ENCODE results near the gene CNN3. TPM values are rescaled to one million over a fixed set of nuclear protein-coding genes. Genes with fewer than 3 reads are reported as not detected.

The CNN3 gene
- total and polyA plus RNA-seq, 8 donors: 70.0 to 353 (median 133) TPM

- TF ChIP-seq CTCF (IDR thresholded peaks at IDR 0.05) (no peak), POLR2A (IDR thresholded peaks at IDR 0.05) (no peak), POLR2AphosphoS5 (IDR thresholded peaks at IDR 0.05) (no peak), EP300 (IDR thresholded peaks at IDR 0.05) (no peak)
- Histone ChIP-seq H3K9me3 (no peaks in the 10 kb centered on the region), H3K36me3 (no peaks in the 10 kb centered on the region), H3K27ac (no peak overlapping the region), H3K4me3 (no peak overlapping the region), H3K4me1 (peaks cover 19 to 49% (median 33%) of the 10 kb centered on the region in 4 donors), H3K27me3 (no peaks in the 10 kb centered on the region)
- WGBS, 5 donors: 85 to 100% (median 96%) methylated on average over 3 of the region's 3 CpGs
- no peak for DNase-seq
- intact Hi-C loops (cut with DNase I; ENCODE audit: low total_unique reads): no loop called here
These were observed 13.8 kb upstream of the CNN3 start for GRCh38 chr1:94940738-94941137.

- H3K27me3 ChIP-seq: no peaks in the 10 kb centered on the region
- peaks cover 18 to 57% (median 38%) of the 10 kb centered on the region in 4 donors for H3K4me1 ChIP-seq
- no peaks in the 10 kb centered on the region for H3K9me3 ChIP-seq
- intact Hi-C loops (cut with DNase I; ENCODE audit: low total_unique reads): no loop called here
- no peak overlapping the region for H3K4me3 ChIP-seq
- no peak for TF ChIP-seq POLR2A (IDR thresholded peaks at IDR 0.05)
- TF ChIP-seq CTCF (IDR thresholded peaks at IDR 0.05): no peak
- no peak for TF ChIP-seq EP300 (IDR thresholded peaks at IDR 0.05)
- no peak for TF ChIP-seq POLR2AphosphoS5 (IDR thresholded peaks at IDR 0.05)
- peaks cover 0 to 9% (median 5%) of the 10 kb centered on the region in 4 donors for H3K36me3 ChIP-seq
- WGBS, 5 donors: 38 to 96% (median 90%) methylated on average over 1 of the region's 1 CpG
- peak overlapping the region in 1 of 5 donors; percentile 11 for H3K27ac ChIP-seq
- no peak for DNase-seq
These were observed 10.9 kb upstream of the CNN3 start for GRCh38 chr1:94937820-94938219.

GRCh38 chr1:94936861-94937620 is 10.1 kb upstream of the CNN3 start:
- intact Hi-C loops (cut with DNase I; ENCODE audit: low total_unique reads): no loop called here
- Histone ChIP-seq H3K4me1 (peaks cover 11 to 50% (median 32%) of the 10 kb centered on the region in 4 donors), H3K27me3 (no peaks in the 10 kb centered on the region), H3K27ac (peak overlapping the region in 3 of 5 donors; percentile 47 to 57 (median 51)), H3K9me3 (no peaks in the 10 kb centered on the region), H3K4me3 (no peak overlapping the region), H3K36me3 (peaks cover 0 to 17% (median 11%) of the 10 kb centered on the region in 4 donors)
- WGBS, 5 donors: 20 to 46% (median 37%) methylated on average over 5 of the region's 5 CpGs
- DNase-seq: no peak
- TF ChIP-seq EP300 (IDR thresholded peaks at IDR 0.05): no peak
- TF ChIP-seq POLR2AphosphoS5 (IDR thresholded peaks at IDR 0.05): peak in 2 of 3 donors; percentile 14 to 44

GRCh38 chr1:94935476-94935875 is 8.6 kb upstream of the CNN3 start:
- 21 to 50% (median 35%) methylated on average over 1 of the region's 1 CpG for WGBS, 5 donors
- TF ChIP-seq POLR2AphosphoS5 (IDR thresholded peaks at IDR 0.05) (no peak), EP300 (IDR thresholded peaks at IDR 0.05) (no peak), POLR2A (IDR thresholded peaks at IDR 0.05) (no peak), CTCF (IDR thresholded peaks at IDR 0.05) (no peak)
- peak overlapping the region in 4 of 5 donors; percentile 25 to 57 (median 49) for H3K27ac ChIP-seq
- H3K36me3 ChIP-seq: peaks cover 0 to 19% (median 11%) of the 10 kb centered on the region in 4 donors
- no peaks in the 10 kb centered on the region for H3K27me3 ChIP-seq
- H3K4me1 ChIP-seq: peaks cover 5 to 46% (median 35%) of the 10 kb centered on the region in 4 donors
- DNase-seq: no peak
- intact Hi-C loops (cut with DNase I; ENCODE audit: low total_unique reads): no loop called here
- H3K4me3 ChIP-seq: no peak overlapping the region
- no peaks in the 10 kb centered on the region for H3K9me3 ChIP-seq

GRCh38 chr1:94935034-94935433 is 8.1 kb upstream of the CNN3 start:
- intact Hi-C loops (cut with DNase I; ENCODE audit: low total_unique reads): no loop called here
- no peaks in the 10 kb centered on the region for H3K27me3 ChIP-seq
- H3K9me3 ChIP-seq: no peaks in the 10 kb centered on the region
- H3K27ac ChIP-seq: peak overlapping the region in 2 of 5 donors; percentile 47 to 57
- TF ChIP-seq CTCF (IDR thresholded peaks at IDR 0.05): no peak
- TF ChIP-seq POLR2A (IDR thresholded peaks at IDR 0.05): no peak
- no peak for TF ChIP-seq EP300 (IDR thresholded peaks at IDR 0.05)
- no peak for TF ChIP-seq POLR2AphosphoS5 (IDR thresholded peaks at IDR 0.05)
- peaks cover 0 to 19% (median 11%) of the 10 kb centered on the region in 4 donors for H3K36me3 ChIP-seq
- no peak for DNase-seq
- WGBS, 5 donors: 32 to 84% (median 45%) methylated on average over 1 of the region's 1 CpG
- peaks cover 5 to 50% (median 39%) of the 10 kb centered on the region in 4 donors for H3K4me1 ChIP-seq
- no peak overlapping the region for H3K4me3 ChIP-seq
